HepG2 (cell line): ENCODE data around the gene ZNF813. TPM values are rescaled to one million over a fixed set of nuclear protein-coding genes. Genes with fewer than 3 reads are reported as not detected.

Experiments used
- CEBPG ChIP-seq: IDR thresholded peaks from 2 replicates; pipeline ENCODE4 v1.6.1; 2016
- ELF3 ChIP-seq: IDR thresholded peaks from 2 replicates; pipeline ENCODE4 v1.6.1; 2016; ENCODE audit warnings: missing genetic modification reagents, missing compliant biosample characterization
- GLI4 ChIP-seq: sonication (generic); formaldehyde crosslinking; IDR thresholded peaks from 2 replicates; pipeline ENCODE4 v1.5.1; 2020; ENCODE audit warnings: missing genetic modification reagents, mild to moderate bottlenecking, moderate library complexity, borderline replicate concordance
- IKZF1 ChIP-seq: fragments of 450-650 bp; IDR thresholded peaks from 2 replicates; pipeline ENCODE4 v1.7.1; 2016
- IRX3 ChIP-seq: sonication (generic); formaldehyde crosslinking; IDR thresholded peaks from 2 replicates; pipeline ENCODE4 v1.8.1; 2023; ENCODE audit warnings: mild to moderate bottlenecking, low read depth, missing genetic modification reagents, borderline replicate concordance
- MEIS1 ChIP-seq: sonication (generic); formaldehyde crosslinking; IDR thresholded peaks from 2 replicates; pipeline ENCODE4 v1.9.0; 2021; ENCODE audit warnings: mild to moderate bottlenecking, missing genetic modification reagents, moderate library complexity, borderline replicate concordance
- PAF1 ChIP-seq: IDR thresholded peaks from 2 replicates; pipeline ENCODE4 v1.6.1; 2016; ENCODE audit warnings: missing genetic modification reagents, missing compliant biosample characterization
- PRDM10 ChIP-seq: sonication (generic); formaldehyde crosslinking; IDR thresholded peaks from 2 replicates; pipeline ENCODE4 v1.4.0; 2020; ENCODE audit warnings: low read depth, missing genetic modification reagents
- SRF ChIP-seq: IDR thresholded peaks from 2 replicates; pipeline ENCODE4 v1.6.1; 2011; ENCODE audit warnings: mild to moderate bottlenecking, low read depth, low read length, moderate library complexity
- ZBED4 ChIP-seq: sonication (generic); formaldehyde crosslinking; IDR thresholded peaks from 2 replicates; pipeline ENCODE4 v1.4.0; 2020; ENCODE audit warnings: missing genetic modification reagents, borderline replicate concordance
- ZBTB49 ChIP-seq: sonication (generic); formaldehyde crosslinking; IDR thresholded peaks from 2 replicates; pipeline ENCODE4 v1.4.0; 2020; ENCODE audit warnings: missing genetic modification reagents, borderline replicate concordance
- ZFP36L1 ChIP-seq: sonication (generic); formaldehyde crosslinking; IDR thresholded peaks from 2 replicates; pipeline ENCODE4 v1.8.0; 2022; ENCODE audit warnings: mild to moderate bottlenecking, missing genetic modification reagents, moderate library complexity
- ZNF230 ChIP-seq: sonication (generic); formaldehyde crosslinking; IDR thresholded peaks from 2 replicates; pipeline ENCODE4 v1.4.0; 2020; ENCODE audit warnings: mild to moderate bottlenecking, missing genetic modification reagents
- ZNF740 ChIP-seq: sonication (generic); formaldehyde crosslinking; IDR thresholded peaks from 2 replicates; pipeline ENCODE4 v1.4.0; 2020; ENCODE audit warnings: missing genetic modification reagents
- ZNF839 ChIP-seq: sonication (generic); formaldehyde crosslinking; IDR thresholded peaks from 2 replicates; pipeline ENCODE4 v1.4.0; 2020; ENCODE audit warnings: missing genetic modification reagents, mild to moderate bottlenecking, borderline replicate concordance
- polyA plus RNA-seq, 8 experiments: library from polyadenylated mRNA; depleted of rRNA in 3 of 8; stranded (reverse) in 7 of 8; unstranded in 1 of 8; fragments of >200 nt; fragmentation: Illumina TruSeq in 4 of 8; extraction: Trizol in 4 of 8; gene quantifications; 2 replicates each; pipeline versions ENCODE4 v1.2.1 to v1.2.3, GENCODE V29; 2011 to 2016; ENCODE audit warnings: low read depth in 4 of 8, missing spikeins in 1 of 8, mixed read lengths in 1 of 8; ENCODE audit not compliant: insufficient read depth in 1 of 8
- total RNA-seq, 5 experiments: library from RNA; depleted of rRNA; stranded (reverse); fragments of >200 nt; fragmentation: Illumina TruSeq; extraction: Trizol; gene quantifications; 2 replicates each; pipeline ENCODE4 v1.2.3, GENCODE V29; 2016; ENCODE audit warnings: low read depth in 1 of 5

ZNF813 gene
- total and polyA plus RNA-seq, 2 of the 13 experiments (the other 11 are each of a cell fraction or from before 2014, with no cell fraction given): 2.1 to 8.9 TPM

GRCh38 chr19:53520547-53521372 is 53.2 kb downstream of the ZNF813 start (continued):
- TF ChIP-seq ZBED4 (CRISPR knock-in tag) (no peak), GLI4 (no peak), PRDM10 (CRISPR knock-in tag) (no peak), IKZF1 (no peak), SRF (no peak), IRX3 (CRISPR knock-in tag) (no peak), ELF3 (peak; percentile 43; the same call in 1 of the 2 replicates), ZNF740 (CRISPR knock-in tag) (no peak), CEBPG (CRISPR knock-in tag) (no peak), MEIS1 (CRISPR knock-in tag) (no peak), ZNF230 (CRISPR knock-in tag) (no peak), ZFP36L1 (CRISPR knock-in tag) (no peak), ZNF839 (no peak), ZBTB49 (no peak), PAF1 (no peak)
